Measurements from ENCODE around the gene TMEM92. TPM values are rescaled to one million over a fixed set of nuclear protein-coding genes. Genes with fewer than 3 reads are reported as not detected.

Gene TMEM92
- total RNA-seq, 3 donors from 2014 or later (not counting 1 experiment from before 2014, with no cell fraction given): not detected

- TF ChIP-seq CTCF (IDR thresholded peaks at IDR 0.05): no peak
- WGBS (ENCODE audit: insufficient coverage): 89% methylated on average over 21 of the region's 21 CpGs
- no peak overlapping the region for H3K4me3 Mint-ChIP-seq
- Histone ChIP-seq H3K36me3 (ENCODE audit: control insufficient read depth, insufficient read depth, low read length) (no peaks in the 10 kb centered on the region), H3K4me3 (ENCODE audit: low read length) (no peak overlapping the region), H3K27me3 (ENCODE audit: control insufficient read depth, insufficient read depth, low read length) (no peaks in the 10 kb centered on the region), H3K4me1 (ENCODE audit: control insufficient read depth, insufficient read depth, low read length) (no peaks in the 10 kb centered on the region), H3K27ac (ENCODE audit: low read length) (no peak overlapping the region), H3K9me3 (ENCODE audit: control insufficient read depth, insufficient read depth, low read length) (no peaks in the 10 kb centered on the region)
- H3K36me3 Mint-ChIP-seq: no peaks in the 10 kb centered on the region
- intact Hi-C loops (cut with micrococcal nuclease): no loop called here
- no peak overlapping the region for H3K27ac Mint-ChIP-seq
- peaks cover 7 to 9% of the 10 kb centered on the region in 2 donors for H3K27me3 Mint-ChIP-seq (ENCODE audit: low read depth in 2 of 2)
- H3K4me1 Mint-ChIP-seq: peaks cover 2 to 3% of the 10 kb centered on the region in 2 donors
- no peaks in the 10 kb centered on the region for H3K9me3 Mint-ChIP-seq
- DNase-seq (no peak), ATAC-seq (no peak)
Observed at GRCh38 chr17:50328363-50329325, 54.4 kb downstream of the TMEM92 start.

- H3K4me3 ChIP-seq (ENCODE audit: low read length): no peak overlapping the region
- no peaks in the 10 kb centered on the region for H3K4me1 ChIP-seq (ENCODE audit: control insufficient read depth, insufficient read depth, low read length)
- peaks cover 7% of the 10 kb centered on the region in 2 donors for H3K4me1 Mint-ChIP-seq
- no peaks in the 10 kb centered on the region for H3K27me3 ChIP-seq (ENCODE audit: control insufficient read depth, insufficient read depth, low read length)
- no peaks in the 10 kb centered on the region for H3K9me3 Mint-ChIP-seq
- ATAC-seq (no peak), DNase-seq (no peak)
- TF ChIP-seq CTCF (IDR thresholded peaks at IDR 0.05): no peak
- H3K4me3 Mint-ChIP-seq: no peak overlapping the region
- H3K9me3 ChIP-seq (ENCODE audit: control insufficient read depth, insufficient read depth, low read length): no peaks in the 10 kb centered on the region
- 92% methylated on average over 3 of the region's 3 CpGs for WGBS (ENCODE audit: insufficient coverage)
- no peaks in the 10 kb centered on the region for H3K36me3 Mint-ChIP-seq
- peaks cover 7 to 11% of the 10 kb centered on the region in 2 donors for H3K27me3 Mint-ChIP-seq (ENCODE audit: low read depth in 2 of 2)
- intact Hi-C loops (cut with micrococcal nuclease): no loop called here
- no peak overlapping the region for H3K27ac Mint-ChIP-seq
- no peak overlapping the region for H3K27ac ChIP-seq (ENCODE audit: low read length)
- no peaks in the 10 kb centered on the region for H3K36me3 ChIP-seq (ENCODE audit: control insufficient read depth, insufficient read depth, low read length)
Observed at GRCh38 chr17:50329716-50330115, 55.5 kb downstream of the TMEM92 start.

GRCh38 chr17:50330151-50330775, 56.0 kb downstream of the TMEM92 start:
- Mint-ChIP-seq H3K27ac (no peak overlapping the region), H3K9me3 (no peaks in the 10 kb centered on the region), H3K36me3 (no peaks in the 10 kb centered on the region), H3K4me3 (no peak overlapping the region), H3K27me3 (ENCODE audit: low read depth in 2 of 2) (peaks cover 7 to 11% of the 10 kb centered on the region in 2 donors), H3K4me1 (peaks cover 7% of the 10 kb centered on the region in 2 donors)
- no peaks in the 10 kb centered on the region for H3K9me3 ChIP-seq (ENCODE audit: control insufficient read depth, insufficient read depth, low read length)
- H3K27me3 ChIP-seq (ENCODE audit: control insufficient read depth, insufficient read depth, low read length): no peaks in the 10 kb centered on the region
- 94% methylated on average over 11 of the region's 11 CpGs for WGBS (ENCODE audit: insufficient coverage)
- H3K4me3 ChIP-seq (ENCODE audit: low read length): no peak overlapping the region
- H3K27ac ChIP-seq (ENCODE audit: low read length): no peak overlapping the region
- DNase-seq: no peak
- no peak for ATAC-seq
- no peaks in the 10 kb centered on the region for H3K36me3 ChIP-seq (ENCODE audit: control insufficient read depth, insufficient read depth, low read length)
- intact Hi-C loops (cut with micrococcal nuclease): no loop called here
- H3K4me1 ChIP-seq (ENCODE audit: control insufficient read depth, insufficient read depth, low read length): no peaks in the 10 kb centered on the region
- no peak for TF ChIP-seq CTCF (IDR thresholded peaks at IDR 0.05)

Other genes starting within 250 kb of the TMEM92 start
- 1 to 10 TPM in 2 of 3 donors, under 1 TPM in 1; 0.47 to 2.8 (median 1.4) TPM for gene ITGA3, start 218.4 kb upstream of the TMEM92 start, total RNA-seq
- 10 to 100 TPM; 23.2 to 32.9 (median 23.6) TPM for gene PDK2, start 179.1 kb upstream of the TMEM92 start, total RNA-seq
- gene SAMD14, start 144.3 kb upstream of the TMEM92 start, total RNA-seq: 1 to 10 TPM; 1.1 to 2.1 (median 1.5) TPM
- gene PPP1R9B, start 123.8 kb upstream of the TMEM92 start, total RNA-seq: 100 to 1,000 TPM; 124 to 162 (median 135) TPM
- gene SGCA, start 108.5 kb upstream of the TMEM92 start, total RNA-seq: not detected
- gene COL1A1, start 72.8 kb upstream of the TMEM92 start, total RNA-seq: 1 to 10 TPM; 2.3 to 7.5 (median 2.6) TPM
- gene XYLT2, start 71.7 kb downstream of the TMEM92 start, total RNA-seq: 10 to 100 TPM; 16.3 to 25.4 (median 18.6) TPM
- 10 to 100 TPM; 16.4 to 36.6 (median 31.3) TPM for gene MRPL27, start 98.7 kb downstream of the TMEM92 start, total RNA-seq
- gene EME1, start 98.8 kb downstream of the TMEM92 start, total RNA-seq: 1 to 10 TPM; 2.4 to 3.2 (median 2.9) TPM
- 10 to 100 TPM; 55.6 to 62.7 (median 56.0) TPM for gene LRRC59, start 123.1 kb downstream of the TMEM92 start, total RNA-seq
- gene ACSF2, start 151.8 kb downstream of the TMEM92 start, total RNA-seq: 10 to 100 TPM; 24.2 to 40.6 (median 25.8) TPM
- gene CHAD, start 194.4 kb downstream of the TMEM92 start, total RNA-seq: under 1 TPM in 1 of 3 donors, not detected in 2; 0.60 TPM
- 10 to 100 TPM; 49.0 to 71.3 (median 56.5) TPM for gene RSAD1, start 204.4 kb downstream of the TMEM92 start, total RNA-seq
- gene MYCBPAP, start 234.0 kb downstream of the TMEM92 start, total RNA-seq: 1 to 10 TPM in 1 of 3 donors, under 1 TPM in 2; 0.26 to 4.9 (median 0.70) TPM